Ishikawa (cell line): ENCODE data around the gene HOXA2.

Experiments
- CREB1 ChIP-seq: IDR thresholded peaks from 2 replicates; pipeline ENCODE4 v1.6.1; 2012; ENCODE audit warnings: low read depth
- EGR1 ChIP-seq: IDR thresholded peaks from 2 replicates; pipeline ENCODE4 v1.6.1; 2012
- EP300 ChIP-seq: IDR thresholded peaks from 2 replicates; pipeline ENCODE4 v1.6.1; 2012; ENCODE audit warnings: borderline replicate concordance
- NFIC ChIP-seq: IDR thresholded peaks from 2 replicates; pipeline ENCODE4 v1.6.1; 2012
- RAD21 ChIP-seq: IDR thresholded peaks from 2 replicates; pipeline ENCODE4 v1.6.1; 2012; ENCODE audit warnings: low read depth
- TAF1 ChIP-seq: IDR thresholded peaks from 2 replicates; pipeline ENCODE4 v1.6.1; 2012; ENCODE audit warnings: low read depth, mild to moderate bottlenecking
- TEAD4 ChIP-seq: IDR thresholded peaks from 2 replicates; pipeline ENCODE4 v1.6.1; 2012
- YY1 ChIP-seq: IDR thresholded peaks from 2 replicates; pipeline ENCODE4 v1.6.1; 2012; ENCODE audit warnings: low read depth
- TF ChIP-seq, protein P1 (sequence below): IDR thresholded peaks from 2 replicates; pipeline ENCODE4 v1.6.1; 2012
- TF ChIP-seq, protein P2 (sequence below): IDR thresholded peaks from 2 replicates; pipeline ENCODE4 v1.6.1; 2012; ENCODE audit warnings: low read depth, mild to moderate bottlenecking

DNA sequence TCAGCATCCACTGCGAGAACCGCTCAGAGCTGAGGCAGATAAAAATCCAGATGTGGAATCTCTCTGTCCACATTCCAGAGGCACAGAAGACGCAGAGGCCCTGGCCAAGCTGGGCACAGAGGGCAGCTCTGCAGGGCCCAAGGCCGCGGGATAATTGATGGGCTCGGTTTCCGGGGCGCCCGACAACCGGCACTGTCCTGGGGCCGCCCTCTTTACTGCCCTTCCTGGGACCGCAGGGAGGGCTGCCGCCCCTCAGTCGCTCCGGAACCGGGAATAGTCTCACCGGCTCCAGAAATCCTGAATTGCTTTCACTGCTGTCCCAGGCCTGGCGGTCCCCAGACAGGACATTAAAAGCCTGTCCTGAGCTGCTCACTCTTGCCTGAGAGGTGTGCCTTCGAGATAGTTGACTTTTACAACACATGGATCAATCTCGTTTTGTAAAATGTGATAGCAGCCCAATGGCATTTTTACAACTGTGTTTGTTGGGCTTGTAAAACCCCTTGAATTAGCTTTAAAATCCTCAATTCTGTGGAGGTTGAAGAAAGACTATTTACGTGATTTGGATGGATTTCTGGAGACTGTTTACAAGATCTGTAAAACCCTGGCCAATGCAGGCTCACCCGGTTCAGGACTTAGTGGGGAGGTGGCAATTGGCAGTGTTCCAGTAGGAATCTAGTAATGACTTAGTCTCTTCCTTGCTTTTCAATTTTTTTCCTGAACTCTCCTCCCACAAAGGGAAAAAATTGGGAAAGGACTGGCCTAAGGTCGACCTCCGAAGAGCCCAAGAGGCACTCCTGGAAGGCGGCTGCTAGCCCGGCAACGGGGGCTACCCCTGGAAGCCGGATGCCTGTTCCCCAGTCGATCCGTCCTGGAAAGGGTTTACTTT, 46.5 kb upstream of the HOXA2 start:
- TF ChIP-seq, protein P1, sequence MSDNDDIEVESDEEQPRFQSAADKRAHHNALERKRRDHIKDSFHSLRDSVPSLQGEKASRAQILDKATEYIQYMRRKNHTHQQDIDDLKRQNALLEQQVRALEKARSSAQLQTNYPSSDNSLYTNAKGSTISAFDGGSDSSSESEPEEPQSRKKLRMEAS: no peak
- no peak for TF ChIP-seq YY1
- TF ChIP-seq EP300: no peak
- TF ChIP-seq RAD21: no peak
- TF ChIP-seq, protein P2, sequence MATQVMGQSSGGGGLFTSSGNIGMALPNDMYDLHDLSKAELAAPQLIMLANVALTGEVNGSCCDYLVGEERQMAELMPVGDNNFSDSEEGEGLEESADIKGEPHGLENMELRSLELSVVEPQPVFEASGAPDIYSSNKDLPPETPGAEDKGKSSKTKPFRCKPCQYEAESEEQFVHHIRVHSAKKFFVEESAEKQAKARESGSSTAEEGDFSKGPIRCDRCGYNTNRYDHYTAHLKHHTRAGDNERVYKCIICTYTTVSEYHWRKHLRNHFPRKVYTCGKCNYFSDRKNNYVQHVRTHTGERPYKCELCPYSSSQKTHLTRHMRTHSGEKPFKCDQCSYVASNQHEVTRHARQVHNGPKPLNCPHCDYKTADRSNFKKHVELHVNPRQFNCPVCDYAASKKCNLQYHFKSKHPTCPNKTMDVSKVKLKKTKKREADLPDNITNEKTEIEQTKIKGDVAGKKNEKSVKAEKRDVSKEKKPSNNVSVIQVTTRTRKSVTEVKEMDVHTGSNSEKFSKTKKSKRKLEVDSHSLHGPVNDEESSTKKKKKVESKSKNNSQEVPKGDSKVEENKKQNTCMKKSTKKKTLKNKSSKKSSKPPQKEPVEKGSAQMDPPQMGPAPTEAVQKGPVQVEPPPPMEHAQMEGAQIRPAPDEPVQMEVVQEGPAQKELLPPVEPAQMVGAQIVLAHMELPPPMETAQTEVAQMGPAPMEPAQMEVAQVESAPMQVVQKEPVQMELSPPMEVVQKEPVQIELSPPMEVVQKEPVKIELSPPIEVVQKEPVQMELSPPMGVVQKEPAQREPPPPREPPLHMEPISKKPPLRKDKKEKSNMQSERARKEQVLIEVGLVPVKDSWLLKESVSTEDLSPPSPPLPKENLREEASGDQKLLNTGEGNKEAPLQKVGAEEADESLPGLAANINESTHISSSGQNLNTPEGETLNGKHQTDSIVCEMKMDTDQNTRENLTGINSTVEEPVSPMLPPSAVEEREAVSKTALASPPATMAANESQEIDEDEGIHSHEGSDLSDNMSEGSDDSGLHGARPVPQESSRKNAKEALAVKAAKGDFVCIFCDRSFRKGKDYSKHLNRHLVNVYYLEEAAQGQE: no peak
- 0 out of 2 replicates have a peak, but pooled peaks have one; percentile 31 for TF ChIP-seq NFIC
- no peak for TF ChIP-seq EGR1
- no peak for TF ChIP-seq TAF1
- no peak for TF ChIP-seq CREB1
- TF ChIP-seq TEAD4: no peak
